ENCODE measurements around the gene PSG5.
"Not testable (repeated sequence)": the region's sequence is repeated elsewhere in the genome, so short reads cannot be mapped to it uniquely, and the experiment has no call there.

PSG5 gene

GRCh38 chr19:43181869-43182771, 4.2 kb downstream of the PSG5 start:
- not testable (repeated sequence) for DNase-seq

DNA sequence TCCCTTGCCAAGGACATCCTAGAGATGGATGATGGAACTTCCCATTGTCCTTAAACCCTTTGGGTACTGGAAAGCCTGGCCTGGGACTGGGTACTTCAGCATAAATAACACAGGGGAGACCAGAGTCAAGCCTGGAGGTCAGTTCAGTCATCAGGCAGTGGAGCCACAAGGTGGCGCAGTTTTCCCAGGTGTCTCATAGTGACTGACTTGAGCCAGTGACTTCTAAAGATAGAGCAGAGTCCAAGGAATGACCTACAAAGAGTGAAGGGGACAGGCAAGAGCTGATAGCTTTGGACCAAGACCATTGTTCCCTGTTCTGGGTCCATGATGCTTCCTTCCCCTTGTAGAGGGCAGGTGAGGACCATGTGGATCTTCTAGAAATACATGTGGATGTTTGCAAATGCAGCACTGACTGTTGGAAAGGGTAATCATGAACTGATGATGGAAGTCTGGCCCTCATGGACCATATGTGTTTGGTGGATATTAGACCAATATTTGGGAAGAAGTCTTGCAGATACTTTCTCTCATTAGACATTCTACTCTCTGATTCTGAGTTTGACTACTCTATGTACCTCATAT, 6.7 kb downstream of the PSG5 start:
- DNase-seq: not testable (repeated sequence)

DNA sequence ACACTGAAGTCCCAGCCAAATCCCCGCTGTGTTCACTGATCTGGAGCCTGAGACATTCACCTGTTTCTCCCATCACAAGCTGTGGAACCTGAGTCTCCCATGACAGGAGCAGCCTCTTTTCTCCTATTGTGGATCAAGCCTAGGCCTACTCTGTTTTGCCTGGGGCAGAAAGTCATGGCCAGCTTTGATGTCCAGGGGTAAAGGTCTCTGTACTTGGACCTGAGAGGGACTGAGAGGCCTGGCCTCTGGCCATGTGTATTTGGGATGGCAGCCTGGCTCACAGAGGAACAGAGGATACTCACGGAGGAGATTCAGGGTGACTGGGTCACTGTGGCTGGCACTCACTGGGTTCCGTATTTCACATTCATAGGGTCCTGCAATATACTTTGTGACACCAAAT, 7.8 kb downstream of the PSG5 start:
- DNase-seq: not testable (repeated sequence)

- not testable (repeated sequence) for DNase-seq
These were observed 20.4 kb downstream of the PSG5 start for GRCh38 chr19:43165906-43166305.

DNA sequence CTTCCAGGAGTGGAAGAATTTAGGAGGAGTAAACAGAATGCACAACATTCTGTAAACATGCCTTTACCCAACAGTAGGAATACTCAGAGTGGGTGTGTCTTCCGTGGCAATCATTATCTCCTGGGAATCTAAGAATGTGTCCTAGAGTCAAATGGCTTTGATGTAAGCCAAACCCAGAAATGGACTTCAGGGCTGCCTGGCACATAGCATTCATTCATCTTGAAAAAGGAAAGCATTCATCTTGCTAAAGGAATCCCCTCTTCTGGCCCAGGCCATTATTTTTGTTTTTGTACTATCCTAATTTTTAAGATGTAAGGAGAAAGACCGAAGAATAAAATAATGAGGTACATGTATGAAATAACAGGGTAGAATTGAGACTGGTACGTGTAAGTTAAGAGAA, 23.2 kb downstream of the PSG5 start:
- DNase-seq: not testable (repeated sequence)

- not testable (repeated sequence) for DNase-seq
These were observed 24.1 kb downstream of the PSG5 start for GRCh38 chr19:43162261-43162660.

DNA sequence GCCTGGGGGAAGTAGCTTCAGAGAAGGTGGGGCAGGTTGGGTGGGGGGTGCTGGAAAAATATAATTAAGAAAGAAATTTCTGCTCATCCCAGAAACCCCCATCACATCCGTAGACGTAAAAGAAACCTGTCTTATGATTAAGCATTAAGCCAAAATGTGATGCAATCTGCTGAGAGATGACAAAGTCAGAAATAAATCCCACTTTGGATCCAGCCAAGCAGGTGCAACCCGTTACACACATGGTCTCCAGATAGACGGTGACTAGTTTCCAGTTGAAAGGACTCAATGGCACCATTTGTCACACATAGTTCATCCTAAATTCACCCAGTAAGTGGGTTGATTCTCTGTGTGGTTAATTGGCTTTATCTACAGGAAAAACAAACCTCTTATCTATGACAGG, 34.1 kb downstream of the PSG5 start:
- DNase-seq: no peak

DNA sequence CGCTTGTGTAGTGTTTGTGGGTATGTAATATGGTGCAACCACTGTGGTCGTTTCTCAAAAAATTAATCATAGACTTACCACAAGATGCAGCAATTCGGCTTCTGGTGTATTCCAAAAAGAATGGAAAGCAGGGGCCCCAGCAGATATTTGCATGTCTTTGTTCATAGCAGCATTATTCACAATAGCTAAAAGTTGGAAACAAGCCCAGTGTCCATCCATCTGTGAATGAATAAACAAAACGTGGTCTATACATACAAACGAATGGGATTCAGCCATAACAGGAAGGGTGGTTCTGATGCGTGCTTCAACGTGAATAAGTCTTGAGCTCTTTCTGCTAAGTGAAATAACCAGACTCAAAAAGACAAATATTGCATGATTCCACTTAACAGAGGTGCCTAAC, 36.5 kb downstream of the PSG5 start:
- DNase-seq: not testable (repeated sequence)

- DNase-seq: no peak
These were observed 38.1 kb downstream of the PSG5 start for GRCh38 chr19:43148233-43148632.

DNA sequence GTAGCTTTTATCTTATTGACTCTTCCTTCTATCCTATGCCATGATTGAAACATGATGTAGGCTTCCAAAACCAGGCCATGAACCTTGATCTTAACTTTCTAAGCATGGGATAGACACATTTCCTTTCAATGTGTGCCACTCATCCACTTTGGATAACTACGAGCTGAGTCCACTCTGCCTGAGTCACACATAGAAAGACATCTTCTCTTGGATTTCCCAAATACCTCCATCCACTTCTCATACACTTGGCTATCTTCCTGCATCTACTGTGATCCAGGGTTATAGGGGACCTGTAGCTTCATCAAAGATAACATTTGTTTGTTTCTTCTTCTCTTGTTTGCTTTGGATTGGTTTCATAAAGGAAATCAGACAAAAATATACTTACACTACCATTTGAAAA, 44.6 kb downstream of the PSG5 start:
- DNase-seq: not testable (repeated sequence)

DNA sequence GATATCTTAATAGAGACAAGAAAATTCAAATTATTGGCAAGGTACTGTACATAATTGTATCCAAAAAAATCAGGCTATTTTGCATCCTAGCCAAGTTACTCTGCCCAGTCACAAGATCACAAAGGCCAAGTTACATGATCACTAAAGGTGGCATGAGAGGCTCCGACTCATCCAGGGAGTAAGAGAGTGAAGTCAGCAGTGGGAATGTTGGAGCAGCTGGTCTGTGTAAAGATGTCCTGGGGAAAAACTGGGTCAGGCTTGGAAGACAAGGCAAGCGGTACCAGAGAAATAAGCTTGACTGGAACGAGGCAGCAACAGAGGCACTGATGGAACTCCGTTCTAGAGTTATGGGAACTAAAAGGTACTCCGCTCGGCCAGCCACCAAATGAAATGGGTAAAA, 53.6 kb downstream of the PSG5 start:
- no peak for DNase-seq

DNA sequence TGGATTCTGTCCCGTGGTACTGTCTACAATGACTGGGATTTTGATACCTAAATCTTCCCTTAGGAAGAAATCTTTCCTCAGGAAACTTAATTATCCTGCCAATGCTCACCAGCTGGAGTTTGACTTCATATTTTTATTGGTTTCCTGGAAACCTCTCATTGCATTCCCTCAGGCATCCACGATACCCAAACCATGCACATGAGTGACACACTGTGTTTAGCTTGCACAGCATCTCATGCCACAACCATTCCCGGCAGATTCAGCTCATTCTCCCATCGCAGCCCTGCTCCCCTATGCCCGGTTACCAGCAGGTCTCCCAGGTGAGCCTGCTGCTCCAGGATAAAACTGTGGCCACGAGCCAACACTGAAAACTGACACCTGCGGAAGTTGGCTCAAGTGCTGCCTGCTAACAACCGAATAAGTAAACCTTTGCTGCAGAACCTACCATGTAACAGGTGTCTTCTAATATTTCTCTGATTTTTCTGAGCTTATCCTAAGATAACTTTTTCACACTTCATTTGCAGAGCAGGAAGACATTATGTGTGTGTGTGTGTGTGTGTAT, 55.0 kb downstream of the PSG5 start:
- DNase-seq: not testable (repeated sequence)

GRCh38 chr19:43129197-43129596, 57.1 kb downstream of the PSG5 start:
- not testable (repeated sequence) for DNase-seq

- DNase-seq: not testable (repeated sequence)
These were observed 59.0 kb downstream of the PSG5 start for GRCh38 chr19:43127336-43127735.

DNA sequence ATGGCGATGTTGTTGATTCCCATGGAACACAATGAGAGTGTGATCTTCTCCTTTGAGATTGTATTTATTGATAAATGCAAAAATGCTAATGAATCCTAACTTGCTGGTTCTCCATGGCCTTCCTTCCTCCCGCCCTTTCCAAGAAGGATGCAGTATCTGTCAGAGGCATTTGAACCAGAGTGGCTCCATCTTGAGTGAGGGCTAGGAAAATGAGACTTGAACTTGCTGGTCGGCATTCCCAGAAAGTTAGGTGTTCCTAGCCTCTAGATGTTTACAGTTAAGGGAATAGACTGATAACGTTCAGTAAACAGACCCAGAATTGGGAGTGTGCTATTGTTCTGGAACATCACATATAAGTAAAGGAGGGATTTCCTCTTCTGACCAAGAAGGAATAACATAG, 59.6 kb downstream of the PSG5 start:
- DNase-seq: no peak

DNA sequence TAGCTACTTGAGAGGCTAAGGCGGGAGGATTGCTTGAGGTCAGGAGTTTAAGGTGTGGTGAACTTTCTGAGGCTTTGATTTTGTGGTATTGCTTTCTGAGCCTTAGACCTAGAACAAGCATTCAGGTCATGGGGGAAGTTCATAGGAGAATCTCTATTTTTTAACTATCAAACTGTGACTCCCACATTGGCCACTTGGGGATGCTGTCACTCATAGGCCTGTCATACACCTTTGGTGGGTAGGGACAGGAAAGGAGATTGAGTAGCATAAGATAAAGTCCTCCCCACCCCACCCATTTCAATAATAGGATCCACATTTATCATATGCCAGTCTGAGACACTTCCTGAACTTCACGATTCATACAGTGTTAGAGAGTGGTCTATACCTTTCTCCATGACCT, 62.0 kb downstream of the PSG5 start:
- DNase-seq: no peak

- DNase-seq: not testable (repeated sequence)
These were observed 65.8 kb downstream of the PSG5 start for GRCh38 chr19:43120433-43121026.

GRCh38 chr19:43119526-43119925, 66.8 kb downstream of the PSG5 start:
- DNase-seq: not testable (repeated sequence)
